Measurements from ENCODE around the gene CCSER1.

DNA sequence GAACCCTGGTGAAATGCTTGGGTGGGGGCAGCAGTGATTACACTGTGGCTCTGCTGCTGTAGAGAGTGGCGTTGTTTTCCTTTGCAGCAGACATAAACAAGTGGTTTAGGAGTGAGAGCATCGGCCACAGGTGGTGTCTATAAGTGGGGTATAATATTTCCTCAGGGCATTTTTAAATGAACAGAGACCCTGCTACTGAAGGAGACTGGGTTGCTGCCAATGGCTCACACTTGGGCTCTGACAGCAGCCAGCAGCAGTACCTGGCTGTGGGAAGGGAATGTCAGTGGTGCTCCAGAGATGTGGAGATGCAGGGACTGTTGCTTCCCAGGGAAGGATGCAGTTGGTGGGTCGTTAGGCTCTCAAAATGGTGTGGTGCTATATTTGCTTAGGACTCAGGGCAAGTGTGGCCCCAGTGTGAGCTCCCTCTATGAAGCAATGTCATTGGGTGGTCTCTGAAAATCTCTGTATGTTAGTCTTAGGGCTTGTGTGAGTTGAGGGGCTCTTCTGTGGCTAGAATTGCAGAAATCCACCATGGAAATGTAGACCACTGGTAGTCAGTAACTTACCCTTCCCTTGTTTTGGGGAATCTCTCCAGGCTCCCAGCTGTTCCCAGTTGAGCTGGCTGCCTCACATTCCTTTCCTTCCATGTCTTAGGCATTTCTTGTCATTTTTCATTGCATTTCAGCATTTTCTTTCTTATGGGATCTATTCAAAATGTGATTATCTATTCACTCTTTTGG is 1153.5 kb downstream of the CCSER1 start:
- TF ChIP-seq, protein P1, sequence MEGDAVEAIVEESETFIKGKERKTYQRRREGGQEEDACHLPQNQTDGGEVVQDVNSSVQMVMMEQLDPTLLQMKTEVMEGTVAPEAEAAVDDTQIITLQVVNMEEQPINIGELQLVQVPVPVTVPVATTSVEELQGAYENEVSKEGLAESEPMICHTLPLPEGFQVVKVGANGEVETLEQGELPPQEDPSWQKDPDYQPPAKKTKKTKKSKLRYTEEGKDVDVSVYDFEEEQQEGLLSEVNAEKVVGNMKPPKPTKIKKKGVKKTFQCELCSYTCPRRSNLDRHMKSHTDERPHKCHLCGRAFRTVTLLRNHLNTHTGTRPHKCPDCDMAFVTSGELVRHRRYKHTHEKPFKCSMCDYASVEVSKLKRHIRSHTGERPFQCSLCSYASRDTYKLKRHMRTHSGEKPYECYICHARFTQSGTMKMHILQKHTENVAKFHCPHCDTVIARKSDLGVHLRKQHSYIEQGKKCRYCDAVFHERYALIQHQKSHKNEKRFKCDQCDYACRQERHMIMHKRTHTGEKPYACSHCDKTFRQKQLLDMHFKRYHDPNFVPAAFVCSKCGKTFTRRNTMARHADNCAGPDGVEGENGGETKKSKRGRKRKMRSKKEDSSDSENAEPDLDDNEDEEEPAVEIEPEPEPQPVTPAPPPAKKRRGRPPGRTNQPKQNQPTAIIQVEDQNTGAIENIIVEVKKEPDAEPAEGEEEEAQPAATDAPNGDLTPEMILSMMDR (IDR thresholded peaks at IDR 0.05): no peak
- TF ChIP-seq EP300 (IDR thresholded peaks at IDR 0.05): no peak
- no peak for TF ChIP-seq POLR2A (IDR thresholded peaks at IDR 0.05)
